ENCODE results near the gene F2. TPM values are rescaled to one million over a fixed set of nuclear protein-coding genes. Genes with fewer than 3 reads are reported as not detected.

Gene F2
- 0.17 TPM in 1 of 2 replicates, not detected in the other for total RNA-seq

GRCh38 chr11:46719048-46719542, at the start of gene F2:
Gene F2 (plus strand): TSS chr11:46719213. CDS start chr11:46719236, 23 bp downstream.

GRCh38 chr11:46700241-46701077, 18.6 kb upstream of the F2 start, which contains the start of the genes ARHGAP1 and ZNF408:
Gene ARHGAP1 (minus strand): TSS chr11:46700619. CDS start chr11:46696107, 4,512 bp downstream.
Gene ZNF408 (plus strand): TSS chr11:46701031. CDS start chr11:46701048, 17 bp downstream.

Other genes with a start within 250 kb of the F2 start
- 31.4 and 31.9 TPM in 2 replicates for gene AMBRA1, start 125.2 kb upstream of the F2 start, total RNA-seq
- 4.4 and 5.1 TPM in 2 replicates for gene HARBI1, start 102.0 kb upstream of the F2 start, total RNA-seq
- gene ATG13, start 101.7 kb upstream of the F2 start, total RNA-seq: 66.3 and 88.5 TPM in 2 replicates
- gene ARHGAP1, start 18.6 kb upstream of the F2 start, total RNA-seq: 53.8 and 93.9 TPM in 2 replicates
- gene ZNF408, start 18.2 kb upstream of the F2 start, total RNA-seq: 10.5 and 17.4 TPM in 2 replicates
- gene CKAP5, start 127.1 kb downstream of the F2 start, total RNA-seq: 61.2 and 108 TPM in 2 replicates
- gene LRP4, start 199.3 kb downstream of the F2 start, total RNA-seq: 0.99 and 1.0 TPM in 2 replicates
- gene CSTPP1, start 217.5 kb downstream of the F2 start, total RNA-seq: 25.6 and 27.8 TPM in 2 replicates